ENCODE results near the gene SMURF1.
A peak's percentile ranks its signal among the peaks of the same experiment; 100 is the strongest.

Gene SMURF1

DNA sequence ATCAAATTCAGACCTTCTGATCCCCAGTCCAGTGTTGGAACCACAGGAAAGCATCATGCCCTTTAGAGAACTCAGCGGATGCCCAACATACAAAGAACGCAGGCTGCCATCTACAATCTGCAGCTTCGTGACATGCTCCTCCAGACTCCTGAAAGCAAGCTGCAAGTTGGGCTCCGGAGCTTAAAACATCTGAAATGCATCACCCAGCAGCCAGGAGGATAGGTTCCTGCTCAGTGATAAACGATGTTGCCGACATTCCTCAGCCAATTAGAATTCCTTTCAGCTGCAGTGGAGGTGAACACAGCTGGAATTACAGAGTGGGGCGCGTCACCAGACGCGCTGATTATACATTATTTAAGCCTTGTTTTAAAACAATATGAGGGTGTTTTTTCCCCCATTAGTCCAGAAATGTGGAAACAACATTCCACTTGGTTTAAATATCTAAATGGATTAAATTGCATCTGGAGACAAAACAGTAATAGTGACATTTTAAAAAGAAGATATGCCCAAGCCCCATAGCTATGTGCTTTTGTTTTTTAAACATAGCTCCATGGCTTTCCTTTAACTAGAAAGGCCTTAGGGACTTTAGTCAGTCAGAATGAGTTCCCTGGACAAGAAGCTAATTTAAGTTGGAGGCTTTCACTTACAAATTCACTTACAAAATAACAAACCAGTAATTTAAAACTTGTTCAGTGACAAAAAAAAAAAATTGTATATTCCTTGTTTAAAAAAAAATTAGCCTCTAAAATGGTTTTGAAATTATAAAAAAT lies 6.3 kb downstream of the SMURF1 start:
- ChIA-PET CTCF (interaction anchor here (0.6 to 0.7 kb wide), 2 partner anchors 34 to 75 kb away, joined by 3 to 5 read pairs; no protein-coding TSS in a partner anchor), POLR2A (ENCODE audit: low non-redundant PET) (no interaction called here)
- no peak for DNase-seq (ENCODE audit: low spot score)
- TF ChIP-seq, protein P1, sequence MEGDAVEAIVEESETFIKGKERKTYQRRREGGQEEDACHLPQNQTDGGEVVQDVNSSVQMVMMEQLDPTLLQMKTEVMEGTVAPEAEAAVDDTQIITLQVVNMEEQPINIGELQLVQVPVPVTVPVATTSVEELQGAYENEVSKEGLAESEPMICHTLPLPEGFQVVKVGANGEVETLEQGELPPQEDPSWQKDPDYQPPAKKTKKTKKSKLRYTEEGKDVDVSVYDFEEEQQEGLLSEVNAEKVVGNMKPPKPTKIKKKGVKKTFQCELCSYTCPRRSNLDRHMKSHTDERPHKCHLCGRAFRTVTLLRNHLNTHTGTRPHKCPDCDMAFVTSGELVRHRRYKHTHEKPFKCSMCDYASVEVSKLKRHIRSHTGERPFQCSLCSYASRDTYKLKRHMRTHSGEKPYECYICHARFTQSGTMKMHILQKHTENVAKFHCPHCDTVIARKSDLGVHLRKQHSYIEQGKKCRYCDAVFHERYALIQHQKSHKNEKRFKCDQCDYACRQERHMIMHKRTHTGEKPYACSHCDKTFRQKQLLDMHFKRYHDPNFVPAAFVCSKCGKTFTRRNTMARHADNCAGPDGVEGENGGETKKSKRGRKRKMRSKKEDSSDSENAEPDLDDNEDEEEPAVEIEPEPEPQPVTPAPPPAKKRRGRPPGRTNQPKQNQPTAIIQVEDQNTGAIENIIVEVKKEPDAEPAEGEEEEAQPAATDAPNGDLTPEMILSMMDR (conservative IDR thresholded peaks at IDR 0.05; ENCODE audit: low read depth): no peak
- no peak overlapping the region for H3K27ac ChIP-seq

DNA sequence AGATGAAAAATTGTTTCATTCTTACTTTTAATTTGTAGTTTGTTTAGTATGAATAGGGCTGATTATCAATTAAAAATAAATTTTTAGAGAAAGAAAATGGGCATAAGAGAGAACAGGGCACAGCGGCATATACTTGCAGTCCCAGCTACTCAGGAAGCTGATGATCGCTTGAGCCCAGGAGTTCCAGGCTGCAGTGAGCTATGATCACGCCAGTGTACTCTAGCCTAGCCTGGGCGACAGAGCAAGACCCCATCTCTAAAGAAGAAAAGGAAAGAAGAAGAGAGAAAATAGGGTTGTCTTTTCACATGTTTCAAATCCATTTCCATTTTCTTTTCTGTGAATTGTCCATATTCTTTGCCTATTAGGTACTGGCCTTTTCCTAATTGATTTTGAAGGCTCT lies 8.0 kb downstream of the SMURF1 start:
- peak overlapping the region; percentile 23; the same call in 1 of the 2 replicates for H3K27ac ChIP-seq
- ChIA-PET CTCF (interaction anchor here (1.1 kb wide), 1 partner anchor 9 kb away, joined by 4 read pairs; no protein-coding TSS in a partner anchor), POLR2A (ENCODE audit: low non-redundant PET) (no interaction called here)
- DNase-seq (ENCODE audit: low spot score): no peak
- TF ChIP-seq, protein P1 (conservative IDR thresholded peaks at IDR 0.05; ENCODE audit: low read depth): no peak

DNA sequence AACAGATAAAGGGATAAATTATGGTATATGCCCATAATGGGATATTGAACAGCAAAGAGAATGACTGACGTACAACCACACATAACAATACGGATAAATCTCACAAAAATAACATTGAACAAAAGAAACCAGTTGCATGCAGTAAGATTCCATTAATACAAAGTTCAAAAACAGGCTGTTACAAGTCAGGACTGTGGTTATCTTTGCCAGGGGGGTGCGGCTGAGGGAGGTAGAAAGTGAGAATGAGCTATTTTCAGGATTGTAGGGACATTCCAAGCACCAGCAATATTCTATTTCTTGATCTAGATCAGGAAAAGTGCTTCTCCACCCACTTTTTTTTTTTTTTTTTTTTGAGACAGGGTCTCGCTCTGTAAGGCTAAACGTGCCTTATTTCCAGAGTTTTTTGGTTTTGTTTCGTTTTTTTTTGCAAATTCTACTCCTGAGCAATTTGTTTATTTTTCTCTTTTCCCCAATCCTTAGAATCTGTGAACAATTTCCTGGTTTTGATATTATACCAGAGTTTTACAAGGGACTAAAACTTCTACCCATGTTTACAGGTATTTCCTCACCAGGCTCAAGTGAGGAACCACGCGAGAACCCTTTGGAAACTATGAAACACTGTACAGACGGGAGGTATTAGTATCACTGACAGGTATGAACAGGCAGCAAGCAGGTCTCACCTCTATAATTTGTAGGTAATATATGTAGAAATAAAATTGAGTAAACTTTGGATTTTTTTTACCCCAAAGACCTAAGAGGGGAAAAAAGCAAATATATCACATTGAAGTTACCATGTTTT lies 9.9 kb downstream of the SMURF1 start:
- ChIA-PET CTCF (no interaction called here), POLR2A (ENCODE audit: low non-redundant PET) (no interaction called here)
- H3K27ac ChIP-seq: no peak overlapping the region
- DNase-seq (ENCODE audit: low spot score): peak; percentile 36
- TF ChIP-seq, protein P1 (conservative IDR thresholded peaks at IDR 0.05; ENCODE audit: low read depth): no peak

DNA sequence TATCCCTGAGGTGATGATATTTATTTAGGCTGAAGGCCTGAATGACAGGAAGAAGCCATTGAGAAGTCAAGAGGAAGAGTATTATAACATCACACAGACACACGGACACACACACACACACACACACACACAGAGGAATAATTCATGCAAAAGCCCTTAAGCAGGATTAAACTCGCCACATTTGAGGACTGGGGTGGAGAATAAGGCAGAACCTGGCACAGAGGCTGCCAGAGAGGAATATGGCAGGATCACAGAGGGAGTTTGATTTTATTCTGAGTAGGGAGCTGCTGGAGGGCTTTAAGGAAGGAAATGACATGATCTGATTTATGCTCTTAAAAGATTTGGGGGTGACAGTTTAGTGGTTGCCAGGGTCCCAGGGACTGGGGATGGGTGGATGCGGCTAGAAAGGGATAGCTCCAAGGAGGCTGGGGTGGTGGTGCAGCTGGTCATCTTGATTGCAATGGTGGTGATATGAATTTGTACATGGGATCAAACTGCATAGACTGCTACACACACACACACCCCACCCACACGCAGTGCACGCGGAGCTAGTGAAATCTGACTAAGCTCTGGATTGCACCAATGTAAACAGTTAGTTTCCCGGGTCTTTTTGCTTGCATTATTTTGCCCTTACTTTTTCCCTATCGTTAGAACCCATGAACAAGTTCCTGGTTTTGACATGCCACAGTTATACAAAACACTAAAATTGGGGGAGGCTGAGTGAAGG lies 11.2 kb downstream of the SMURF1 start:
- ChIA-PET POLR2A (ENCODE audit: low non-redundant PET) (no interaction called here), CTCF (interaction anchor here (0.6 kb wide), 1 partner anchor 48 kb away, joined by 4 read pairs; no protein-coding TSS in a partner anchor)

DNA sequence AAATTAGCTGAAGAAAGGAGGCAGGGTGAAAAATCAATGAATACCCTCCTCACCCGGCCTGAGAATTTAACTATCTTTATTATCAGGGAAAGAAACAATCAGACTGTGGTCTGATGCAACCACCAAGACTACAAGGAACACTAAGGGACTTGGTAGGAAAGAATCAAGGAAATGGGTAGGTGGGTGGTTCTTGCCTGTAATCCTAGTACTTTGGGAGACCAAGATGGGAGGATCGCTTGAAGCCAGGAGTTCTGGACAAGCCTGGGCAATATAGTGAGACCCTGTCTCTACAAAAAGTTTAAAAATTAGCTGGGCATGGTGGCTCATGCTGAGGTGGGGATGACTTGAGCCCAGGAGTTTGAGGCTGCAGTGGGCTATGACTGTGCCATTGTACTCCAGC lies 12.6 kb downstream of the SMURF1 start:
- TF ChIP-seq, protein P1 (conservative IDR thresholded peaks at IDR 0.05; ENCODE audit: low read depth): no peak
- H3K27ac ChIP-seq: no peak overlapping the region
- DNase-seq (ENCODE audit: low spot score): no peak
- ChIA-PET POLR2A (ENCODE audit: low non-redundant PET) (no interaction called here), CTCF (interaction anchor here (0.6 to 1.3 kb wide), 2 partner anchors 90 to 261 kb away, joined by 3 to 8 read pairs; no protein-coding TSS in a partner anchor)

More for the DNA sequence above, 11.2 kb downstream of the SMURF1 start:
- peak overlapping the region; percentile 53 for H3K27ac ChIP-seq
- TF ChIP-seq, protein P1 (conservative IDR thresholded peaks at IDR 0.05; ENCODE audit: low read depth): no peak
- no peak for DNase-seq (ENCODE audit: low spot score)

DNA sequence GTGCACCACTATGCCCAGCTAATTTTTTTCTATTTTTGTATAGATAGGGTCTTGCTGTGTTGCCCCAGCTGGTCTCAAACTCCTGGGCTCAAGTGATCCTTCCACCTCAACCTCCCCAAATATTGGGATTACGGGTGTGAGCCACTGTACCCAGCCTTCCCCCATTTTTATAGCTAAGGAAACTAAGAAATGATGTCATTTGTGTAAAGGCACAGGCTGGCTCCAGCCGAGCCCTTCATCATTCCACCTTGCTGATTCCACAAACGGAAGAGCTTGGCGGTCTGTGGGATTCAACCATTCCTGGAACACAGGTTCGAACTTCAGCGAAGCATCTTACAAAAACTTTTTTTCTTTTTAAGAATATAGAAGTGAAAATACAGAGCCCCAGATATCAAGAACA lies 14.4 kb downstream of the SMURF1 start:
- CTCF ChIA-PET: interaction anchor here (0.6 kb wide), 2 partner anchors 81 to 89 kb away, joined by 3 read pairs; no protein-coding TSS in a partner anchor

More for the DNA sequence above, 14.4 kb downstream of the SMURF1 start:
- POLR2A ChIA-PET (ENCODE audit: low non-redundant PET): no interaction called here
- no peak for DNase-seq (ENCODE audit: low spot score)
- TF ChIP-seq, protein P1 (conservative IDR thresholded peaks at IDR 0.05; ENCODE audit: low read depth): no peak
- no peak overlapping the region for H3K27ac ChIP-seq
